GM21367 (cell line): Measurements from ENCODE around the gene COG3.

Source experiments
- ATAC-seq: cut with Tn5 transposase; IDR thresholded peaks from one replicate; pipeline ENCODE4 v1.9.1; 2021; ENCODE audit not compliant: unreplicated experiment

COG3 gene

DNA sequence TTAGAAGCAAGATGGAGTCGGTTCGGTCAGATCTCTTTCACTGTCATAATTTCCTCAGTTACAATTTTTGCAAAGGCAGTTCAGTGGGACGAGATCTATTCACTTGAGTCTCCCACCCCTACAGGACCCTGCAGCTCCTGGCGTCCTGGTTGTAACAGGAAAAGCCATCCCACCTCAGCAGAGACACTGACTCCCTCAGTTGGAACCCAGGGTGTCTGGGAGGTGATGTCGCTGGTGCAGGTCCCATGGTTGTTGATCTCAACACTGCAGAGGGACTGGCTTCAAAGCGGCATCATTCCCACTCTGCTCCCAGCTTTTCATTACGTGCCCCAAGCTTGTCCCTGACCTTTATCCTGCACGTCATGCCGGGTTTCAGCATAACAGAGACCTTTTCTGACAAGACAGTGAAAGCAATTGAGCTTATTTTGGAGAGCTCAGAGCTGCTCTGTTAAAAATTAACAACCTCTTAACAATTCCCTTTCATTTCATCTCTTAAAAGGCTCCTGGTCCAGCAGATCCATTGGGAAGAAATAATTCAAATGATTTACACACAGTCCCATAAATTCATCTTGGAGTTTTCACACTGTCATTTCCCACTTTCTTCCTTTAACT is 17.6 kb upstream of the COG3 start:
- ATAC-seq: no peak

DNA sequence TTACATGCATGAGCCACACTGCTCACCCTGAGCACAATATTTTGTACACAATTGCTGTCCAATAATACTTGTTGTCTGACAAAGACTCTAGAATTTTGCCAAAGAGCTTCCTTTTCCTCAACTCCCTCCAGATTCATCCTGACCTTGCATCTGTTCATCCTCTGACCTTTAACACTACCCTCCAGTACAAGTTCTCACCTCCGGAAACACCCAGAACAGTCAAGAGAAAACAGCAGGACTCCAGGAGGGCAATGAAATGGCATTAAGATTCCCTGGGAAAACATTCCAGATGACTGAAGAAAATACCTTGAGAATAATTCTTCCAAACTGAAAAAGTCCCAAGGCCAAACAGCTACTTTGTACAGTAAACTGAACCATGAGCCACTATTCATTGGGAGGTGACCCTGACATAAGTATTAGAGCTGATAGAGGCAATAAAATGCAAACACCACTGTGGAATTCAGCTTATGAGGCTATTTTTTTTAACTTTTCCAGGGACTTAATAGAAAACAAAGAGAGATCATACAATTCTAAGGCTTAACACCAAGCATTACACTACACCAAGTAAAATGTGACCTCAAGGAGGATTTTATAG is 15.7 kb upstream of the COG3 start:
- ATAC-seq: no peak

DNA sequence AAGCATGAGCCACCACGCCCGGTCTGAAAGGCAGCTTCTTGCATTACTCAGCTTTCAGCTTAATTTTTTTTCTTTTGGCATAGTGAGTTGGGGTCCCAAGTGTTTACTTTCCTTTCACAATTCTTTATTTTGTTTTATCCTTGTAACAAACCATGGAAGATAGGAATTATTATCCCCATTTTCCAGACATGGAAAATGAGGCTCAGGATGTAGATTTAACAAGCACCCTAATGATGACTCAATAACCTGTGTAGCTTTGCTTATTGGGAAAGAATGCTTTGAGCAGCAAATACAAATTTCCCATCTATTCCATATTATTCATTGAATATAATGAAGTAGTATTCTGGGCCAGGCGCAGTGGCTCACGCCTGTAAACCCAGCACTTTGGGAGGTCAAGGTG is 13.5 kb upstream of the COG3 start:
- no peak for ATAC-seq

DNA sequence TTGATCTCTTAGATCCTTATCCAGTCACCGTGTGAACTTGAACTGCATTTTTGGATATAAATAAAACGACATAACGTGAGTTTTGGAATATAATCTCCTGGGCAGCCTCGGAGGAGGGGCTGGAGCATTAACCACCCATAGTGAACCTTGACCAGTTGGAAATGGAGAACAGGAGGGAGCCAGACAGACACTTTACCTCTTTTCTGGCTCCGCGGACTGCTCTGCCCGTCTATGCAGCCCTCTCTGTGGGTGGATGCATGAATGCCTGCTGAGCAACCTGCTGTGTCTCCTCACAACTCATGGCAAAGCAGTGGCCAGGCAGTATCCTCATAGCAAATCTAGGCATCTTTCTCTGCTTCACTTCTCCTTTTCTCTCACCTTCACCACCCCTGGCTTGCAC is 10.5 kb upstream of the COG3 start:
- no peak for ATAC-seq

DNA sequence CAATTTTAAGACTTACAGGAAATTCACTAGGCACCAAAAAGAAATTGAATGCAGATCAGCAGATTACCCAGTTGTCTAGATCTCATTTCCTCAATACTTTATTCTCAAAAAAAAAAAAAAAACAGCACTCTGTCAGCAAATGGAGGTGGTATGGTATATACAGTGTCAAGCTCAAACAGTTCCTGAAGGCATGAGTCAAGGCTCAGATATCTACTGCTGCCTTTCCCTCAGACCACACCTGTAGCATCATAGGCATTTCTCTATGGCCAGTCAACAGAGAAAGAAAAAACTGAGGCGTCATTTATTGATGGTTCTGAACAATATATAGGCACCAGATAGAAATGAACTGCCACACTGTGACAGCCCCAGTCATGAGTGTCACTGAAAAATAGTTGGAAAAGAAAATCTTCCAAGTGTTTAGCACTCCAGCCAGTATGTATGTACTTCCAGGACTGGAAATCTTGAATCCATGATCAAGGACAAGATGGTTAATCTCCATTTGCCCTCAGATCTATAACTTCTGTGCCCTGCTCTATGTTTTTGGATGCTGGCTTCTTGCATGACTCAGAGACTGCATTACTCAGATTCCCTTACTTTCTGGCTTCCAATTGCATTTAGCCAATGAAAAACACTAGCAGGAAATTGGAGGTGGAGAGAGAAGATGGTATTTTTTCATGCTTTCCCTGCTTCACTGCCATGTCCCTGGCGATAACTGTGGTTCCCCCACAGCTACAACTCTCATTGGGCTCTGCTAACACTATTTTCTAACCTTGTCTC is 8.4 kb upstream of the COG3 start:
- ATAC-seq: no peak

DNA sequence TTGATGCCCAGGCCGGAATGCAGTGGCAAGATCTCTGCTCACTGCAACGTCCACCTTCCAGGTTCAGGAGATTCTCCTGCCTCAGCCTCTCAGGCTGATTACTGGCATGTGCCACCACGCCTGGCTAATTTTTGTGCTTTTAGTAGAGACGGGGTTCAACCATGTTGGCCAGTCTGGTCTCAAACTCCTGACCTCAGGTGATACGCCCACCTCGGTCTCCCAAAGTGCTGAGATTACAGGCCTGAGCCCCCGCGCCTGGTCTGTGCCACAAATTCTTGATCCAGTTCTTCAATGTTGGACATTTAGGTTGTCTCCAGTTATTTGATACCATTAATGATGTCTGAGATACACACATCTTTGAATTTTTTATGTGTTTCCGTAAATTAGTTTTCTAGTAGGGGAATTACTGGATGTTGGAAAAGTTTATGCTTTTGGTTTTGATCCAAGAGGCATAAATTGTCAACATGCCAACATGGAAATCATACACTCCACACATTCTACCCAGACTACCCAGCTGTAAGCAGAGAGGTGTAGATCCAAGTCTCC is 525 bp upstream of the COG3 start:
- ATAC-seq: no peak

DNA sequence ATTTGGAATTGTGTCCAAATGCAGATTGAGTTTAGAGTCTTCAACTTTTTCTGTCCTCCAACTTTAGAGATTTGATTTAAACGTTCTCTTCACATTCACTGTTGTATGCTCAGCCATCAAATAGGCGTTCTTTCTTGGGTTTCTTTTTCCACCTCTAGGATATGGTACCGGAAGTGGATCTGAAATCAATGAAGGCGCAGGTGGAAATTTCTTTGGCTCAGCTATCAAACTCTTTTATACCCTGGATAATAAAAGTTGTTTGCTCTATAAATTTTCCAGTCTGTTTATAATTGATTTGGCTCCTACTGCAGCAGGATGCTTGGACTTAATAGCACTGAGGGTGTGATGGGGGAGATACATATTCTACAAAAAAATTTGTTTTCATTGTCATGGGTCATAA is 1.6 kb downstream of the COG3 start:
- no peak for ATAC-seq

DNA sequence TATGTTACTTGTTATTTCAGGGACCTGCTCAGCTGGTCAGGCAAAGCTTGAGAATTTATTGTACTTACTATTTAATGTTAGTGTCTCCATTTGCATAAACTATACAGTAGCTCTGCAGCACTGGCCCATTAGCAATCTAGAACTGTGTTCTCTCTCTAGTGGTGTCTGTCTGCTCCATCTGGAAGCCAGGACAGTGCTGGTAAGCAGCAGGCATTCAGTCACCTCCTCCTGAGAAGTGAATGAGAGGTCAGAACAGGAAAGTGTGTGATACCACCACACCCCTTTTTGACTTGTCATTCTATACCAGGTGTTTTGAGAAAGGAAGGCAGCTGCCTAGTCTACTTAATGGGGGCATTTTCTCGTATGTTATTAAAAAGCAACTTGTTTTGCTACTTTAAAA is 3.9 kb downstream of the COG3 start:
- ATAC-seq: no peak

DNA sequence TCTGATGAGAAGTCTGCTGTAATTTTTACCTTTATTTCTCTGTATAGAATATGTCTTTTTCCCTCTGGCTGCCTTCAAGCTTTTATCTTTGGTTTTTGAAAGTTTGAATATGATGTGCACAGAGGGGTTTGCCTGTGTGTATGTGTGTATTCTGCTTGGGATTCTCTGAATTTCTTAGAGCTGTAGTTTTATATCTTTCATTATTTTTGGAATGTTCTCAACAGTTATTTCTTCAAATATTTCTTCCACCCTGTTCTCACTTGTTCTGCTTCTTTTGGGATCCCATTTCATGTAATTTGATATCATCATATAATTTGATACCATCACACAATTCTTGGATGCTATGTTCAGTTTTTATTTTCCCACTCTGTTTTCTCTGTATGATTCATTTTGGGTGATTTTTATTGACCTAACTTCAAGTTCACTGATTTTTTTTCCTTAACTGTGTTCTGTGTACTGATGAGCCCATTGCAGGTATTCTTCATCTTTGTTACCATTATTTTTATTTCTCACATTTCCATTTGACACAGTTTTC is 7.5 kb downstream of the COG3 start:
- ATAC-seq: no peak

DNA sequence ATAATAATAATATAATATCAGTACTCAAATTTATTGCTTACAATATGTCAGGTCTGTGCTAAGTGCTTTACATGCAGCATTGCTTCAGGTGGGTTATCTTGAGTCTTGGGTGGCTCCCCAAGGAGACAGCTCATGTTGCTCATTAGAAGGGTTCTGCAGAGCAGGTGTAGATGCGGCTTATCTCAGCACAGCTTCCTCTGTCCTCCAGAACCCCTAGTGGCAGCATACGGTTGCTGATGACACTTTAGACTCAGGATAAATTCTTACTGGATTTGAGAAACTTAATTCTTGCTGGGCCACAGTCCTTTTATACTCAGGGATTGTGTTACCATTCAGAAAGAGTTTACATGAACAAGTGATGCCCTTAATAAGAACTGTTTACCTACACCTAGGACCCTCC is 8.9 kb downstream of the COG3 start:
- no peak for ATAC-seq

DNA sequence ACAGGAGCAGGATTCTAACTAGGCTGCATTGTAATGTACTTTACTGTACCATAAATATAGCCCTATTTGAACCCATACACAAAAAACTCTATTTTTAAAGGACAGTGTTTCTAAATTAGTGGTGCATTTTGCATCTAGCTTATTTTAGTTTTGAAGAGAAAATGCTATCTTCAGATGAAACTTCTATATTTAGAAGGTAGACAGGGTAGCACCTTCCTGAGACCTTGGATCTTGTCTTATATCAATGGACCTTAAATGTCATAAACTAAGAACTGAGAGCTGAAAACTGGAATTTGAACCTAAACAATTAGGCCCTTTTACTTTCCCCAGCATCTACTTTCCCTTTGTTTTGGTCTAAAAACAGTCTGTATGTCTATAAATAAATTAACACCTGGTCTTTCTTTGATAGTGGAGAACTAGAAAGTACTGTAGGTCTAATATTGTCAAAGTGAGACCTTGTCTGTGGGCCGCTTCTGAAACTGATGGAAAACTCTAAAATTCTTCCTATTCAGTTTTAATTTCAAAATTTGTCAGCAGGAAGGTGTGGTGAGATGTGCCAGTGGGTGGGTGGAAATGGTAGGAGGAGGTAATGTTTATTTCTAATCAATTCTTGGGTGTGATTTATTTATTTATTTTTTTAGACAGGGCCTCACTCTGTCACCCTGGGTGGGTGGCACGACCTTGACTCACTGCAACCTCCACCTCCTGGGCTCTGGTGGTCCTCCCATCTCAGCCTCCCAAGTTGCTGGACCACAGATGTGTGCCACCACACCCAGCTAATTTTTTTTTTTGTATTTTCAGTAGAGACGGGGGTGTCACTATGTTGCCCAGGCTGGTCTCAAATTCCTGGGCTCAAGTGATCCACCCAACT is 10.1 kb downstream of the COG3 start:
- no peak for ATAC-seq

DNA sequence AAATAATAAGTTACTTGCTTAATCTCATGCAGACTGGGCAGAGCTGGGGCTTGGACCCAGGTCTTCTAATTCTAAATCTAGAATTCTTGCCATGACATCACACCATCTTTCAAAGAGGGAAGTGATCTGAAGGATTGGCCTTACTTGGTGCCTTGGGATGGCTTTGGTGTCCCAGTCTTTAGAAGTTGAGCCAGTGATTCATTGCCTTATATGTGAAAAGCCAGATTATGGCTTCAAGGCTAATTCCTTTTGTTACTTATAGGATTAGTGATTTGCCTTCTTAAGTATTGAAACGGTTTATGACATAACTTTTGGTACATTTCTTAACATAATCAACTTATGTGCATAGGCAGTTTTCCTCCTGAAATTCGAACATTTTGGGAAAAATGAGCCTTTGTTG is 14.9 kb downstream of the COG3 start:
- ATAC-seq: no peak

DNA sequence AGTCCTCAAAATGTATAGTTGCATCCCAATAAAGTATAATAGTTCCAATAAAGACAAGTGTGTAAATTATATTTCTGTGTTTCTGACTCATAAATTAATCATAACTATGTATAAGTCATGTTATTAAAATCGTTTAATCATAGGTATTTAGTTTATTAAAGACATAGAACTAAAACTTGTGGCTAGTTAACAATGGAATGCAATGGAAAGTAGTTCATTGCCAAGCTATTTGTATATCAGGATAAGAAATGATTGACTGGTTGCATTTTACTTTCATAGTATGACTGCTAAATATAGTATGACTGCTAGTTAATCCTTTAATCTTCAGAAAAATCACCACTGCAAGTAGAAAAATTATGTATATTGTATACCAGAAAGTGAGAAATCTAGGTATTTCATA is 16.9 kb downstream of the COG3 start:
- ATAC-seq: no peak

DNA sequence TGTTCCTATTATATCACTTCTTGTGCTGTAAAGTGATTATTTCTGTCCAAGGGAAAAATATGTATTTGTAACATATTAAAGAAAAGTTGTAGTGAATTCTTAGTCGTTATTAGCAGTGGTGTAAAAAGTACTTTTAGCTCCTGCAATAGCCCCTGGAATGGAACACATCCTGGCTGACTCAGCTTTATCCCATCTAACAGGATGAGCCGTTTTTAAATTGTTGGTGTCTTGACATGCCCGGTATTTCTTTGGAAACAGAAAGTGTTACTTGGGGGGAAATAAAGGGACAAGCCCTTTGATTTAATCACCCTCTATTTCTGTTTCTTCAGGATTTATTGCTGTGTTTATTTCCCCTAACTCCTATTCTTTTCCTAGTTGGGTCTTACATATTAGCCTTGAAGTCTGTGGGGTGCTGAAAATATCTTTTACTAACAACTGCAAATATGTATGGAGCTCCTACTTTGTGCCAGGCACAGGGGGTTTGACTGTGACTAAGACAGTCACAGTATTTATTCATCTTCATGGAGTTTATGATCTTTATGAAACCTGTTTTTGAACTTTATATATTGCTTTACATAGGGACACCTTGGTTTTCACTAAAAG is 17.9 kb downstream of the COG3 start:
- ATAC-seq: no peak

DNA sequence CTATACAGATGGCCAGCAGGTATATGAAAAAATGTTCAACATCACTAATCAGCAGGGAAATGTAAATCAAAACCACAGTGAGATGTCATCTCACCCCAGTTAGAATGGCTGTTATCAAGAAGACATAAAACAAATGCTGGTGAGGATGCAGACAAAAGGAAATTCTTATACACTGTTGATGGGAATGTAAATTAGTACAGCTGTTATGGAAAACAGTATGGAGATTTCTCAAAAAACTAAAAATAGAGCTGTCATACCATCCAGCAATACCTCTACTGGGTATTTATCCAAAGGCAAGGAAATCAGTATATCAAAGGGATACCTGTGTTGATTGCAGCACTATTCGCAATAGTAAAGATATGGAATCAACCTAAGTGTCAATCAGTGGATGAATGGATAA is 22.9 kb downstream of the COG3 start:
- no peak for ATAC-seq

DNA sequence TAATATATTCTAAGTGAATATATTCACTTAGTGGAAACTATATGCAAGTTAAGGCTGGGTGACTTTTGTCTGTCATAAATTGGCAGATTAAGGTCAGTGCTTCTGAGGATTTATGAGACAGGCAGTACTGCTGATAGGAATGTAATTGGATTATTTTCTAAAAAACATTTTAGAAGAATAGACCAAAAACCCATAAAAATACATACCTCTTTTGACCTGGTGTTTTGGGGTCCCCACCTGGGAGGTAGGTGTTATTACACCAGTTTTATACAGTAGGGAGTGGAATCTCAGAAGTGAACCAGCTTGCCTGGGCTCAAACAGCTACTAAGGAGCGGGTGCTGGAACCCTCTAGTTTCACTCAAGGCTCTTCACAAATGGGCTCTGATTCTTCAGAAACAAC is 25.3 kb downstream of the COG3 start:
- ATAC-seq: no peak

DNA sequence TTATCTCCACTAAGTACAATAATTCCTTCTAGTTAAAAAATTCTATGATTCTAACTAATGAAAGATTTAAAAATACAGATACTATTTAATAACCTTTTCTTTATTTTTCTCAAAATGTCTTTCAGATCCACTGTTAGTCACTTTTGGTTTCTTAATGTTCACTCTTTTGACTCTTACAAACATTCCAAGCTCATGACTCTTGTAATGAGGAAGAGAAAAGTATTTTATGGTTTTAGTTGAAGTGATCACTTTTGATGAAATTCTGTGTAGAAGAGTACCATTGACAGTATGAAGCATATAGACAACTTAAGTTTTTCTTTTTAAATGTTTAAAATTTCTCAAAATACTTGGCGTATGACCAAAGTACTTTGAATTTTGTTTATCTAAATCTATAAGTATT is 27.8 kb downstream of the COG3 start:
- no peak for ATAC-seq

DNA sequence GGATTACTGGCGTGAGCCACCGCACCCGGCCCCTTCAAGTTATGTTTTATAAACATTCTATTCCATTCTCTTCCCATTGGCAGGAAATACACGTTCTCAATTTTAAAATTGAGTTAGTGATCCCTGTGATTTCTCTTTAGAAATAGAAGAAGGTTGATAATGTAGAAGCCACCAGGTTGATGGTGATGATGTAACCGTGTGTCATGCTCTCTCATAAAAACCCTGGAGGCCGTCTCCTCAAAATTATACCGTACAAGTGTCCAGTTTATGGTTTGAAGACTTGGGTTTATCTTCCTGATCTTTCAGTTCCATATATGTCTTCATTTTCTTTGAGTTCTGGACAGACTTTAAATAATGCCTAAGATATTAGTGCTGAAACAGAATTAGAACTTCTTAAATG is 32.2 kb downstream of the COG3 start:
- no peak for ATAC-seq

DNA sequence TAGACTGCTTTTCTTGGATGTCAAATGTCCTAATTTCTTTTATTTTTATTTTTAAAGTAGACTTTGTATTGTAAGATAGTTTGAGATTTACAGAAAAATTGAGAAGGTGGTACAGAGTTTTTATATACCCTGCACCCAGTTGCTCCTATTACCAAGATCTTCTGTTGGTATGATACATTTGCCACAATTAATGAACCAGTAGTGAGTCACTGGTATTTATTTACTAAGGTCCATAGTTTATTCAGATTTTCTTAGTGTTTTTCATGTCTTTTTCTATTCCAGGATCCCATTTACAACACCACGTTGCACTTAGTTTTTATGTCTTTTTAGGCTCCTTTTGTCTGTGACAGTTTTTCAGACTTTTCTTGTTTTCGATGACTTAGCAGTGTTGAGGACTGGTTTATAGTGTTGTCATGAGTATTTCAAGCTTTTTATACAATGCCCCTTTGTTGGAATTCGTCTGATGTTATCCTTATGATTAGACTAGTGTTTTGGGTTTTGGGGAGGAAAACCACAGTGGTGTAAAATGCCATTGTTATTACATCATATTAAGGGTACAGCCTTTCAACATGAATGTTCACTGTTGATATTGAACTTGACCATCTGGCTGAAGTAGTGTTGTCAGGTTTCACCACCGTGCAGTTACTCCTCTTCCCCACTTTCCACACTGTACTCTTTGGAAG is 35.9 kb downstream of the COG3 start:
- no peak for ATAC-seq

DNA sequence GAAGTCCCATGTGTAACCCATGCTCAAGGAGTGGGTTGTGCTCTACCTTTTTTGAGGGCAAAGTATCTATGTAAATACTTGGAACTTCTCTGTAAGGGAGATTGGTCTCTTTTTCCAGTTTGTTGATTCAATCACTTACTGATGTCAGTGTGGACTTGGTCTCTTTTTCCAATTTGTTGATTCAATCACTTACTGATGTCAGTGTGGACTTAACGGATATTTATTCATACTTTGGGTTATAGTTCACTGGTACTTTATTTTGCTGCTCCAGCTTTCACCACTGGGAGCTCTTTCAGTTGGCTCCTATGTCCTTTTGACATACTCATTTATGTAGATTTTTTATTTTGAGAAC is 36.4 kb downstream of the COG3 start:
- no peak for ATAC-seq
